ENCODE measurements around the gene ASB7. TPM values are rescaled to one million over a fixed set of nuclear protein-coding genes. Genes with fewer than 3 reads are reported as not detected.

ASB7 gene
- total RNA-seq, 6 experiments from 2014 or later: 10.2 to 12.5 (median 11.5) TPM

DNA sequence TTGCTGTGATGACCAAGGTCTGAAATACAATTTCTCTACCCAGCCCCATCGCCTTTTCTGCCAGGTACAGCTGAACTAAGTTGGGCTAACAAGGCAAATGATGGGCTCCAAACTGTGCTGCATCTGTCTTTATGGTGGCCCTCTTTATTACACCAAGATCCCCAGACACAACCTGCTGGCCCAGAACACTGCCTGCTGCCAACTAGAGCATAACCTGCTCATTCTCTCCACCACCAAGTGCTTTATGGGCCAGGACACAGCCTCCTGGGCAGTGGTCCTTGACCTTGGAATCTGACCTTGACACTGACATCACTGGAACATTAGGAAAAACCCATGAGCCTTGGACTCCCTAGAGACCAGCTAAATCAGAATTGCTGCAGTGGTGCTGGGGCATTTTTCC is 3.7 kb upstream of the ASB7 start:
- Mint-ChIP-seq H3K9me3 (no peaks in the 10 kb centered on the region), H3K27ac (no peak overlapping the region), H3K4me1 (ENCODE audit: low read depth) (peaks cover 7% of the 10 kb centered on the region), H3K27me3 (ENCODE audit: insufficient read depth) (peaks cover 1% of the 10 kb centered on the region; the same call in 1 of the 2 replicates), H3K36me3 (ENCODE audit: low read depth) (no peaks in the 10 kb centered on the region), H3K4me3 (no peak overlapping the region)
- TF ChIP-seq, protein P1, sequence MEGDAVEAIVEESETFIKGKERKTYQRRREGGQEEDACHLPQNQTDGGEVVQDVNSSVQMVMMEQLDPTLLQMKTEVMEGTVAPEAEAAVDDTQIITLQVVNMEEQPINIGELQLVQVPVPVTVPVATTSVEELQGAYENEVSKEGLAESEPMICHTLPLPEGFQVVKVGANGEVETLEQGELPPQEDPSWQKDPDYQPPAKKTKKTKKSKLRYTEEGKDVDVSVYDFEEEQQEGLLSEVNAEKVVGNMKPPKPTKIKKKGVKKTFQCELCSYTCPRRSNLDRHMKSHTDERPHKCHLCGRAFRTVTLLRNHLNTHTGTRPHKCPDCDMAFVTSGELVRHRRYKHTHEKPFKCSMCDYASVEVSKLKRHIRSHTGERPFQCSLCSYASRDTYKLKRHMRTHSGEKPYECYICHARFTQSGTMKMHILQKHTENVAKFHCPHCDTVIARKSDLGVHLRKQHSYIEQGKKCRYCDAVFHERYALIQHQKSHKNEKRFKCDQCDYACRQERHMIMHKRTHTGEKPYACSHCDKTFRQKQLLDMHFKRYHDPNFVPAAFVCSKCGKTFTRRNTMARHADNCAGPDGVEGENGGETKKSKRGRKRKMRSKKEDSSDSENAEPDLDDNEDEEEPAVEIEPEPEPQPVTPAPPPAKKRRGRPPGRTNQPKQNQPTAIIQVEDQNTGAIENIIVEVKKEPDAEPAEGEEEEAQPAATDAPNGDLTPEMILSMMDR (IDR thresholded peaks at IDR 0.05): no peak
- DNase-seq: no peak

DNA sequence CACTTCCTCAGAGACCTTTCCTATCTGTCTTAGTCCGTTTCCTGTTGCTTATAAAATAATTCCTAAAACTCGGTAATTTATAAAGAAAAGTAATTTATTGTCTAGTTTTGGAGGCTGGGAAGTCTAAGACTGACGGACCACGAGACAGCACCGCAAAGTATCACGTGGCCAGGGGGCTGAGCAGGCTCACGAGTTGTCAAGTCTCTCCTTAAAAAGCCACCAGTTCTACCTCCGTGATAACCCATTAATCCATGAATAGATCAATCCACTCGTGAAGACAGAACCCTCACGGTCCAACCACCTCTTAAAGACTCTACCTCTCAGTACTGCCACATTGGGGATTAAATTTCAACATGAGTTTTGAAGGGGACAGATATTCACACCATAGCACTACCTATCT is 1.2 kb upstream of the ASB7 start:
- TF ChIP-seq, protein P1 (IDR thresholded peaks at IDR 0.05): no peak
- H3K27ac Mint-ChIP-seq: no peak overlapping the region
- H3K27me3 Mint-ChIP-seq (ENCODE audit: insufficient read depth): no peaks in the 10 kb centered on the region
- H3K4me1 Mint-ChIP-seq (ENCODE audit: low read depth): peaks cover 22% of the 10 kb centered on the region
- 0 out of 2 replicates have a peak, but pooled peaks cover 7% of the 10 kb centered on the region for H3K36me3 Mint-ChIP-seq (ENCODE audit: low read depth)
- H3K9me3 Mint-ChIP-seq: no peaks in the 10 kb centered on the region
- H3K4me3 Mint-ChIP-seq: no peak overlapping the region
- DNase-seq: no peak

DNA sequence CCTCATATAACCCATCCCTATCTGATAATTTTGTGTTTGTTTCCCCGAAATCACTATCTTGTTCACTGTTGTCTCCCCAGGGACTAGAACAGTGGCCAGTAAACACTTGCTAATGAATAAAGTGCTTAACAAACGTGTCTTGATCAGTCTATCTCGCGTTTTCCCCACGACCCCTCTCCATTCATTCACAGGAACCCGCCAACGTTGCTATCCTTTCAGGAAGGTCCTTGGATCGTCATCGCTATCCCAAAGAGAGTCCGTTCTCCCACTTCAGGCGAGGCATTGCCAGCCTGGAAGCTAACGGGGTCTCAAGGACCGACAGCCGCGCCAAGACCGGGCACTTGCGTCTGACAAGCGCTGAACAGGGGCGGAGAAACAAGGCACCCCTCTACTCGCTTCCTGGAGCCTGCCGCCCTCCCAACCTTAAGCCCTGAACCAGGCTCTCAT is 749 bp upstream of the ASB7 start:
- no peaks in the 10 kb centered on the region for H3K9me3 Mint-ChIP-seq
- H3K27me3 Mint-ChIP-seq (ENCODE audit: insufficient read depth): no peaks in the 10 kb centered on the region
- TF ChIP-seq, protein P1 (IDR thresholded peaks at IDR 0.05): no peak
- peaks cover 22% of the 10 kb centered on the region for H3K4me1 Mint-ChIP-seq (ENCODE audit: low read depth)
- no peak overlapping the region for H3K4me3 Mint-ChIP-seq
- H3K36me3 Mint-ChIP-seq (ENCODE audit: low read depth): 0 out of 2 replicates have a peak, but pooled peaks cover 8% of the 10 kb centered on the region
- no peak overlapping the region for H3K27ac Mint-ChIP-seq
- no peak for DNase-seq

DNA sequence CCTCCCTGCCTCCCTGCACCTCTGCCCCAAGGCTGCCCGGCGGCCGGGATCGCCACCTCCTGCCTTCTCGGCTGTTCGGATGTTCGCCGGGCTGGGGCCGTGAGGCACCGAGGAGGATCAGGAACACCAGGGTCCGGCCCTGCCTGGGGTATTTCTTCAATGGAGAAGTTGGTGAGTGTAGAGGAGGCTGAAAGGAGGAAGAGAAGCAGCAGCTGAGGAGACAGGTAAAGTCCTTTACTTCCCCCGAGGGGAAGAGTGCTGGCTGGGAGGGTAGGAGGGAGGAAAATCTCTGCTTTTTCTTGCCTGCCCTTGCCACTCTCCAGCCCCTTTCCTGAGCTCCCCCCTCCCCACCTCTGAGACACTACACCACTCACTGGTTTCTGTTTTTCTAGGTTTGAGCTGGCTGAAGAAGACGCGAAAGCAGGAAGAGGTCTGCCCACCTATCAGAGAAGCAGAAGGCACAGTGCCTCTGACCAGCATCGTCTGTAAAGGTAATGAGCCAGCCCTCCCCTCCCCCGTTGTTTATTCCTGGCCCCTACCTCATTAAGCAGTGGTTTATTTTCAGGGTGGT is 519 bp downstream of the ASB7 start:
- Mint-ChIP-seq H3K27me3 (ENCODE audit: insufficient read depth) (no peaks in the 10 kb centered on the region), H3K36me3 (ENCODE audit: low read depth) (0 out of 2 replicates have a peak, but pooled peaks cover 8% of the 10 kb centered on the region), H3K4me3 (no peak overlapping the region), H3K27ac (peak overlapping the region; percentile 88), H3K4me1 (ENCODE audit: low read depth) (peaks cover 22% of the 10 kb centered on the region), H3K9me3 (no peaks in the 10 kb centered on the region)
- peak; percentile 36 for DNase-seq
- TF ChIP-seq, protein P1 (IDR thresholded peaks at IDR 0.05): no peak

DNA sequence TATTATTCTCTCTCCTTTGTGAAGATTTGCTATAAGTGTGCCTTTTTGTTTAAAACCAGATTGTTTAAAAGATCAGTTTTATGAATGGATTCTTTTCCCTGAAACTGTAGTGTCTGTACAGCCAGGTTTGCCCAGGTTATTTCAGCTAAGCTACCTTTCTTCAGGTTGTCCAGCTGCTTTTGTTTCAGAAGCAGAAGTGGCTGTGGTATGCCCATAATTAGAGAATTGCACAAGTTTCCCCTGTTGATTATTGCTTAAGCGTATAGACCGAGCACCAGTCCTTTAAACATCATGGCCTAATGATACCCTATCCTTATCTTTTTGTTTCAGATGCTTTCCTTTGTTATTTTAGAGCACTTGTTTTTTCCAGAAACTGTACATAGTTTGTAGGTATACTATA is 10.2 kb downstream of the ASB7 start:
- DNase-seq: no peak
- Mint-ChIP-seq H3K36me3 (ENCODE audit: low read depth) (no peaks in the 10 kb centered on the region), H3K27ac (no peak overlapping the region), H3K4me3 (no peak overlapping the region), H3K4me1 (ENCODE audit: low read depth) (no peaks in the 10 kb centered on the region), H3K27me3 (ENCODE audit: insufficient read depth) (no peaks in the 10 kb centered on the region; the same call in 1 of the 2 replicates), H3K9me3 (no peaks in the 10 kb centered on the region)
- TF ChIP-seq, protein P1 (IDR thresholded peaks at IDR 0.05): no peak

All from HFFc6 (cell line).